ENCODE results near the gene BANP. TPM values are rescaled to one million over a fixed set of nuclear protein-coding genes. Genes with fewer than 3 reads are reported as not detected.

The BANP gene
- total and polyA plus RNA-seq, 2 donors (not counting 3 experiments of a cell fraction or from before 2014, with no cell fraction given), result 22.4 to 33.8 TPM

- no TSS peak for BruUV-seq (replicated peaks)
- DNase-seq (ENCODE audit: low read depth, low spot score) (no peak), FAIRE-seq (no peak)
- no peaks in the 10 kb centered on the region for H3K9me3 ChIP-seq (replicated peaks; ENCODE audit: control insufficient read depth, insufficient read depth, low read length)
- no peaks in the 10 kb centered on the region for H4K20me1 ChIP-seq (replicated peaks; ENCODE audit: control insufficient read depth, extremely low read depth, insufficient read depth, low read length)
- no peaks in the 10 kb centered on the region for H3K27me3 ChIP-seq (ENCODE audit: control insufficient read depth in 2 of 2, insufficient read depth in 2 of 2, low read length in 2 of 2)
- no peak overlapping the region for H2AFZ ChIP-seq (ENCODE audit: low read depth, low read length)
- H3K9me1 ChIP-seq (replicated peaks; ENCODE audit: control insufficient read depth, extremely low read depth, insufficient read depth, low read length), result no peaks in the 10 kb centered on the region
- H3K36me3 ChIP-seq (ENCODE audit: control insufficient read depth in 2 of 2, extremely low read depth in 1 of 2, insufficient read depth in 2 of 2, low read length in 2 of 2), result no peaks in the 10 kb centered on the region
- ChIA-PET POLR2A (no interaction called here), CTCF (no interaction called here)
- H3K9ac ChIP-seq (replicated peaks; ENCODE audit: extremely low read depth, insufficient read depth, low read length), result no peak overlapping the region
- intact Hi-C loops (cut with micrococcal nuclease) (no loop called here), dilution Hi-C loops (cut with MboI; ENCODE audit: extremely low pct_ligation_motif_present, low sequenced_read_pairs) (no loop called here)
- H3K27ac ChIP-seq (ENCODE audit: insufficient read depth, low read depth, low read length), result no peak overlapping the region
- H3K4me3 ChIP-seq (replicated peaks in 1 of 3; ENCODE audit: insufficient read depth in 1 of 3, low read depth in 1 of 3, low read length in 3 of 3), result no peak overlapping the region
- no peaks in the 10 kb centered on the region for H3K4me1 ChIP-seq (ENCODE audit: control insufficient read depth, extremely low read depth, insufficient read depth, low read length)
- peaks cover 6% of the 10 kb centered on the region for H3K79me2 ChIP-seq (ENCODE audit: control insufficient read depth, insufficient read depth, low read length)
- TF ChIP-seq EZH2 (IDR thresholded peaks at IDR 0.05; ENCODE audit: borderline replicate concordance, low read depth, low read length, severe bottlenecking) (no peak), FOS (IDR thresholded peaks at IDR 0.05; ENCODE audit: borderline replicate concordance, insufficient read depth, low read length) (no peak), MYC (IDR thresholded peaks at IDR 0.05; ENCODE audit: low read depth, low read length) (no peak), GATA2 (IDR thresholded peaks at IDR 0.05; ENCODE audit: insufficient read depth, insufficient read length, low read depth, low read length) (no peak), POLR2A (IDR thresholded peaks at IDR 0.05; ENCODE audit: low read depth, low read length) (no peak), JUN (IDR thresholded peaks at IDR 0.05; ENCODE audit: borderline replicate concordance, insufficient read depth, insufficient read length, low read depth) (no peak), CTCF (IDR thresholded peaks at IDR 0.05; ENCODE audit: extremely low read depth in 1 of 2, insufficient read depth in 1 of 2, low read depth in 1 of 2, low read length in 2 of 2) (no peak), MAX (IDR thresholded peaks at IDR 0.05; ENCODE audit: insufficient read depth, insufficient read length) (no peak), POLR2AphosphoS5 (IDR thresholded peaks at IDR 0.05; ENCODE audit: insufficient read depth, low read depth, low read length) (no peak)
- H3K4me2 ChIP-seq (ENCODE audit: insufficient read depth, low read length), result no peak overlapping the region
Observed at GRCh38 chr16:87978127-87978526, 26.9 kb downstream of the BANP start.

Data from endothelial cell of umbilical vein (primary cell).